ENCODE results near the gene CIDEB. TPM values are rescaled to one million over a fixed set of nuclear protein-coding genes. Genes with fewer than 3 reads are reported as not detected.

Gene CIDEB
- total and polyA plus RNA-seq, 10 of the 15 experiments (the other 5 are each of a cell fraction or from before 2014, with no cell fraction given) = 0.34 to 6.3 (median 3.2) TPM

GRCh38 chr14:24307575-24308341 is at the start of gene CIDEB (continued):
- TF ChIP-seq IRF5 (IDR thresholded peaks at IDR 0.05; ENCODE audit: borderline replicate concordance) (0 out of 2 replicates have a peak, but pooled peaks have one; percentile 2), IKZF1 (conservative IDR thresholded peaks at IDR 0.05) (peak; percentile 73), ZBTB40 (IDR thresholded peaks at IDR 0.05; ENCODE audit: borderline replicate concordance) (no peak), EGR1 (IDR thresholded peaks at IDR 0.05; ENCODE audit: borderline replicate concordance in 1 of 2, low read depth in 2 of 2, low read length in 2 of 2) (no peak), IRF3 (IDR thresholded peaks at IDR 0.05) (no peak), ELK1 (IDR thresholded peaks at IDR 0.05; ENCODE audit: low read depth, low read length) (no peak), SPI1 (IDR thresholded peaks at IDR 0.05; ENCODE audit: borderline replicate concordance, insufficient read depth, low read depth, low read length) (peak; percentile 81; the same call in 1 of the 2 replicates), BMI1 (IDR thresholded peaks at IDR 0.05; ENCODE audit: borderline replicate concordance) (no peak), NRF1 (conservative IDR thresholded peaks at IDR 0.05; ENCODE audit: low read depth, low read length) (no peak), TCF7 (IDR thresholded peaks at IDR 0.05; ENCODE audit: borderline replicate concordance) (no peak), MLLT1 (IDR thresholded peaks at IDR 0.05) (no peak), ZBED1 (IDR thresholded peaks at IDR 0.05; ENCODE audit: borderline replicate concordance) (no peak), SMC3 (IDR thresholded peaks at IDR 0.05; ENCODE audit: borderline replicate concordance, low read length) (peak; percentile 28; the same call in 1 of the 2 replicates), EP300 (IDR thresholded peaks at IDR 0.05; ENCODE audit: borderline replicate concordance in 1 of 2, control insufficient read depth in 1 of 2, low read depth in 2 of 2, low read length in 2 of 2) (no peak), TCF12 (IDR thresholded peaks at IDR 0.05; ENCODE audit: low read depth, low read length) (no peak), PBX3 (IDR thresholded peaks at IDR 0.05; ENCODE audit: insufficient replicate concordance, low read depth, low read length) (no peak), SREBF2 (IDR thresholded peaks at IDR 0.05; ENCODE audit: low read length) (no peak)
